Measurements from ENCODE around the gene DIDO1.

The DIDO1 gene

DNA sequence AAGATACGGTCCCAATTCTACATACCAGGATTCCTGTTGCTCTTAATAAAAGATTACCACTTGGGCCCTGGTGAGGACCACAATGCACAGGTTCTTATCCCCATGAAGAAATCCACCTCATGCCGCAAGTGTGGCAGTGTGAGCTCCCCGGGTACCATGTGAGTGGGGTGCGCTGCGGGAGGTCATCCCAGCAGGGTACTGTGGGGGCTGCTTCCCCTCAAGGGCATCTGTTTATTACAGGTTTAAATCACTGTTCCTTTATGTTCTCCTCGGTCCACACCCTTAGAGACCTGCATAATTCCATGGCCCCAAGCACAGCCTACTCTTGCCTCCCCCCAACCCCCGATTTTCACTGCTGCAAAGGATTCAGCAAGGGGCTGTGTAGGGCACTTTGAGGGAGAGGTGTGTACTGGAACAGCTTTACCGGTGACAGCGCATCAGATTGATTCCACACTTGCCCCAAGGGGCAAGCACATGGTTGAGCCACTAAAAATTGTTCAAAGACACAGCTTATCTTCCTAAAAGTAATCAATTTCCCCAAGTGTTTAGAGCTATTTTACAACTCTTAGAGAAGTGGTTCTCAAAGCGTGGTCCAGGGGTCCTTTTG lies 6.2 kb downstream of the DIDO1 start:
- POLR2A ChIA-PET: interaction anchor here (0.5 to 1.1 kb wide), 2 partner anchors 15 to 19 kb away, joined by 3 to 4 read pairs; no protein-coding TSS in a partner anchor
- CTCF ChIA-PET: interaction anchor here (0.9 to 11.8 kb wide), 4 partner anchors 8 to 20 kb away, joined by 6 to 189 read pairs (median 21); no protein-coding TSS in a partner anchor
- H3K4me3 ChIP-seq (ENCODE audit: low read depth, low read length): no peak overlapping the region
- no peak for DNase-seq (ENCODE audit: low read depth, low spot score)
- TF ChIP-seq, protein P1, sequence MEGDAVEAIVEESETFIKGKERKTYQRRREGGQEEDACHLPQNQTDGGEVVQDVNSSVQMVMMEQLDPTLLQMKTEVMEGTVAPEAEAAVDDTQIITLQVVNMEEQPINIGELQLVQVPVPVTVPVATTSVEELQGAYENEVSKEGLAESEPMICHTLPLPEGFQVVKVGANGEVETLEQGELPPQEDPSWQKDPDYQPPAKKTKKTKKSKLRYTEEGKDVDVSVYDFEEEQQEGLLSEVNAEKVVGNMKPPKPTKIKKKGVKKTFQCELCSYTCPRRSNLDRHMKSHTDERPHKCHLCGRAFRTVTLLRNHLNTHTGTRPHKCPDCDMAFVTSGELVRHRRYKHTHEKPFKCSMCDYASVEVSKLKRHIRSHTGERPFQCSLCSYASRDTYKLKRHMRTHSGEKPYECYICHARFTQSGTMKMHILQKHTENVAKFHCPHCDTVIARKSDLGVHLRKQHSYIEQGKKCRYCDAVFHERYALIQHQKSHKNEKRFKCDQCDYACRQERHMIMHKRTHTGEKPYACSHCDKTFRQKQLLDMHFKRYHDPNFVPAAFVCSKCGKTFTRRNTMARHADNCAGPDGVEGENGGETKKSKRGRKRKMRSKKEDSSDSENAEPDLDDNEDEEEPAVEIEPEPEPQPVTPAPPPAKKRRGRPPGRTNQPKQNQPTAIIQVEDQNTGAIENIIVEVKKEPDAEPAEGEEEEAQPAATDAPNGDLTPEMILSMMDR (IDR thresholded peaks at IDR 0.05; ENCODE audit: insufficient read depth, low read length, missing control alignments): no peak

DNA sequence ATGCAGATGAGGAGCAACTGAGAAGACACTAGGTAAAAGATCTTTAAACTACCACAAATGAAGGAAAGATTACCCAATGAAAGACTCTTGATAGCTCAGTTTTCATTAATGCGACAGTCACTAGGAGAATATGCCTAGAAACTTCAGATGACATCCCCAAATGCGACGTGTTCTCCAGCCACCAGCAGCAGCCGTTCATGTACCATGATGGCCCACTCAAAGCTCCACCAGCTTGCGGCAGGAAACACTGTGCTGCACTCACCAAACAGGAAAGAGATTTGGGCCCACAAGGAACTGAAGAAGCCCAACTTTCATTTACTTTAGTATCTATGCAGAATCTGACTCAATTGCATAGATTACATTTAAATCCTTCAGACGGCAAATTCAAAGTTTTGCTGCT lies 7.5 kb downstream of the DIDO1 start:
- CTCF ChIA-PET: interaction anchor here (0.9 to 11.8 kb wide), 5 partner anchors 8 to 46 kb away, joined by 3 to 189 read pairs (median 26); partner anchors contain the start of gene DIDO1
- TF ChIP-seq, protein P1 (IDR thresholded peaks at IDR 0.05; ENCODE audit: insufficient read depth, low read length, missing control alignments): no peak
- no peak overlapping the region for H3K4me3 ChIP-seq (ENCODE audit: low read depth, low read length)
- POLR2A ChIA-PET: no interaction called here
- no peak for DNase-seq (ENCODE audit: low read depth, low spot score)

DNA sequence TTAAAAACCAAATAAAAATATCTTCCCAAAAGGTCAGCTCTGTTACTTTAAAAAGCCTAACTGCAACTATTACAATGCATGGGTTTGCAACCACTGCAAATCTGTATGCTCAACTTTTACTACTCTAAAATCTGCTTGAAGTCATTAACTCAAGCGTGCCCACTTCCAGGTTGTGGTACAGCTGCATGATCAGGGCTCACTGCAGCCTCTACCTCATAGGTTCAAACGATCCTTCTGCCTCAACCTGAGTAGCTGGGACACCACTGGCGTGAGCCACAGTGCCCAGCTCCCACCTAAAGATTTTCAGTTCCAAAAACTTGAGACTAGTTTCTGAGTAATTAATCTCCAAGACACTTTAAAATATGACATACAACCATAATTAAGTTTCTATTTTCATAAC lies 8.2 kb downstream of the DIDO1 start:
- no peak overlapping the region for H3K4me3 ChIP-seq (ENCODE audit: low read depth, low read length)
- ChIA-PET POLR2A (no interaction called here), CTCF (interaction anchor here (0.9 to 11.8 kb wide), 6 partner anchors 8 to 45 kb away, joined by 3 to 189 read pairs (median 15); partner anchors contain the start of gene DIDO1)
- DNase-seq (ENCODE audit: low read depth, low spot score): no peak
- TF ChIP-seq, protein P1 (IDR thresholded peaks at IDR 0.05; ENCODE audit: insufficient read depth, low read length, missing control alignments): no peak

DNA sequence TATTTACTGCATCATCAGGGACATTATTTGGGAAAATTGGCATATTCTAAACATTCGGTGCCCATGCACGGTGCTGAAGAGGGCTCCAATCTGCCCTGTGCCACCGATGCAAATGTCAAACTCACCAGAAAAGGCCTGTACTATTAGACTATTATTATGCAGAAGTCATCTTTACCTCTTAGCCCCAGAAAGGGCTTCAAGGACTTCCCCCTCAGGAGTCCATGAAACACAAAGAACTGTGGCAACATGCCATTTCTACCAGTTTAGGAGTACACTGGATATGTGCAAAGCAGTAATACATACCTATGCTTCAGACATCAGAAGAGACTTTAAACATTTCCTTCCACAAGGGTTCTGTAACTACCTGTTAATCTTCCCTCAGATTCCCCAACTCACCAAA lies 8.6 kb downstream of the DIDO1 start:
- H3K4me3 ChIP-seq (ENCODE audit: low read depth, low read length): no peak overlapping the region
- TF ChIP-seq, protein P1 (IDR thresholded peaks at IDR 0.05; ENCODE audit: insufficient read depth, low read length, missing control alignments): no peak
- ChIA-PET CTCF (interaction anchor here (0.9 to 11.8 kb wide), 7 partner anchors 9 to 126 kb away, joined by 3 to 189 read pairs (median 4); partner anchors contain the start of gene DIDO1), POLR2A (no interaction called here)
- DNase-seq (ENCODE audit: low read depth, low spot score): no peak

DNA sequence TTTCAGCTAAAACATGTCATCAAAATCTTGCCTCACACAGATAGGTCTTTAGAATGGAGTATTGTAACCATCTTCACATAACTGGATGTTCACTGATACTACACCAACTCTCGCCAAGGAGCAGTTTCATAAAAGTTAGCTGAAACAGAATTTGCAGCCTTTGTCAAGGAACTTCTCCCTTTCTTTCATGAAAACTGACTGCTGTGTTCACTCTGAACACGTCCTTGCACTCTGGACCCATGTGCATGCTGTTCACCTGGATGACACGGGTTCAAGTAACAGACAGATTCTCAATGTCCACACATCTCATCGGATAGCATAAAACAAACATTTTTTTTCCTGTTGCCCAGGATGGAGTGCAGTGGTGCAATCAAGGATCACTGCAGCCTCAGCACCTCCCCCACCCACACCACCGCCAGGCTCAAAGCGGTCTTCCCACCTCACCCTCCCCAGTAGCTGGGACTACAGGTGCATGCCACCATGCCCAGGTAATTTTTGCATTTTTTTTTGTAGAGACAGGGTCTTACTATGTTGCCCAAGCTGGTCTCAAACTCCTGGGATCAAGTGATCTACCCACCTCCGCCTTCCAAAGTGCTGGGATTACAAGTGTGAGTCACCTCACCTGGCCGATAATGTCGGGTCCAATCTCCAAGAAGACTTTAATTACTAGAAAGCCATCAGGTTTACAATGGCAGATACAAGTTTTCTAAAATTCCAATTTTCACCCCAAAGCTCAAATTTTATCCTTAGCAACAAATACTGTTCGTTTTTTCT lies 9.4 kb downstream of the DIDO1 start:
- TF ChIP-seq, protein P1 (IDR thresholded peaks at IDR 0.05; ENCODE audit: insufficient read depth, low read length, missing control alignments): no peak
- H3K4me3 ChIP-seq (ENCODE audit: low read depth, low read length): no peak overlapping the region
- no peak for DNase-seq (ENCODE audit: low read depth, low spot score)
- ChIA-PET CTCF (interaction anchor here (0.7 to 11.8 kb wide), 8 partner anchors 9 to 126 kb away, joined by 3 to 189 read pairs (median 4); partner anchors contain the start of gene DIDO1), POLR2A (no interaction called here)

DNA sequence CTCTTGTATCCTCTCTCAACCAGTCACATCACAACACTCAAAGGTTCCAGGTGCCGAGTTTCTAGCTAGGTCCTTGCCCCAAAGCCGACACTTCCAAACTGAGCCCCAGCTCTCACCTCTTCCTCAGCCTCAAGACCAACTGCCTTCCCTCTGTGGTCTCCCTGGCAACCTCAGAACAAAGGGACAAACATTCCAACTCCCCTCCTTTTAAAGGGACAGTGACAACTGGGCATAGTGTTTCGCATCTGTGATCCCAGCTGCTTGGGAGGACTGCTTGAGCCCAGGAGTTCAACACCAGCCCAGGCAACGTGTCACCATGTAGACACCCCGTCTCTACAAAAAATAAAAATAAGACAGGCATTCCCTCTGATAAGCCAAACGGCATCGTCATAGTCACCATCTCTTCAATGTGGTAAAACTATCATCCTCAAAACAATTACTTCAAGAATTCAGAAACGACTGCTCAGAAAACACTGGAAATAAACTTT lies 11.3 kb downstream of the DIDO1 start:
- TF ChIP-seq, protein P1 (IDR thresholded peaks at IDR 0.05; ENCODE audit: insufficient read depth, low read length, missing control alignments): no peak
- H3K4me3 ChIP-seq (ENCODE audit: low read depth, low read length): no peak overlapping the region
- ChIA-PET CTCF (interaction anchor here (1.3 to 11.8 kb wide), 3 partner anchors 12 to 28 kb away, joined by 4 to 189 read pairs (median 39); partner anchors contain the start of gene DIDO1), POLR2A (no interaction called here)
- DNase-seq (ENCODE audit: low read depth, low spot score): no peak

All from AG04449 (cell line).